BE2C (cell line): ENCODE results near the gene ADPRH.

Source experiments
- DNase-seq: peaks from one replicate; pipeline ENCODE4 v3.0.0-alpha.2; 2020
- H3K27me3 ChIP-seq: fragments of 250-450 bp; sonication (Bioruptor Pico); 2 replicates; pipeline ENCODE4 v1.5.1; 2020; ENCODE audit warnings: mild to moderate bottlenecking
- H3K36me3 ChIP-seq: fragments of 250-450 bp; sonication (Bioruptor Pico); 2 replicates; pipeline ENCODE4 v1.5.1; 2020; ENCODE audit warnings: mild to moderate bottlenecking
- H3K4me1 ChIP-seq: fragments of 250-450 bp; sonication (Bioruptor Pico); 2 replicates; pipeline ENCODE4 v1.5.1; 2020
- H3K4me3 ChIP-seq: 2 replicates; pipeline ENCODE4 v1.5.1; 2011; ENCODE audit warnings: low read depth, low read length
- H3K9me3 ChIP-seq: fragments of 250-450 bp; sonication (Bioruptor Pico); 2 replicates; pipeline ENCODE4 v1.5.1; 2020
- TF ChIP-seq, protein P1 (sequence below): IDR thresholded peaks from 2 replicates; pipeline ENCODE4 v1.5.1; 2012; ENCODE audit warnings: mild to moderate bottlenecking, low read depth, low read length

Gene ADPRH

DNA sequence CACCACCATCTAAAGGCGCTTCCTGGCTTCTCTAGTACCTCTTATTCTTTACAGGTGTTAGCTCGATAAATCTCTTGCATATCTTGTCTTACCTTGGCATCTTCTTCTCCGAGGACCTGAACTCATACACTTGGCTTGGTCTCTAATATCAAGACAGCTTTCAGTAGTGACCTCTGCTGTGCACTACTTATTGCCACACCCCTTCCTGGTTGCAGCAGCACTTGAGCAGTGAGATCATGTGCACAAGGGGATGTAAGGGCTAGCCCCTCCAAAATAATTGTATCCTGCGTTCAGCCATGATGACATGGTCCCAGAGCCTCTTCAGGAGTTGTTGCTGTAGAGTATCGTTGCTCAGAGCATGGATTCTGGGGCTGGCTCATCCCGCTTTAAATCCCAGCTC, 17.1 kb downstream of the ADPRH start:
- H3K4me3 ChIP-seq, result no peak overlapping the region

DNA sequence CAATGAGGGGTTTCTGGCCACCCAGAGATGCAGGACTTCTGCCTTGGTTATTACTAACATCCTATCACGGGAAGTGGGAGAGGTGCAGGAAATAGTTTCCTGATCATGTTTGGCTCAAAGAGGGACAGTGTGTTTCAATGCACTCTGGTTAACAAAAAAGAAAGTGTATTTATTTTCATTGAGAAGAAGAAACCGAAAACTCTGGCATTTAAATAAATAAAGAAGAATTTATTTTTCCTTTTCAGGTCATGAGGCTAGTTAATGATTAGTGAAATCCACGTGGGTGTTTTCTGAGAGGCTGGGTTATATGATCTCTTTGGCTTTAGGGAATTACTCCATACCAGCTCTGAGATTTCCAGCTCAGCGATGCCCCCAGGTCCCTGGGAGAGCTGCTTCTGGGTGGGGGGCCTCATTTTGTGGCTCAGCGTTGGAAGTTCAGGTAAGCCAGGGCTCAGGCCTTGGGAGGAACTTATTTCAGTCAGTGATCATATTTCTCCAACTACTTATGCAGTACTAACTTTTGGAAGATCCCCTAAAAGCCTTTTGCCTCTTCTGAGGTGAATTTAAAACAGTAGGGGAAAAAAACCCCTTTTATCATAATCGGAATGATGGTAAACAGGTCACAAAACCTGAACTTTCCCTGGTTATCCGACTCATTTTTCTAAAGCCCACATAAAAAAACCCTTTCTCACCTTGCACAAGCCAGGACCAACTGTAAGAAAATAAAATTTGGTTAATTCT, 18.4 kb downstream of the ADPRH start, which contains the start of gene PLA1A:
Gene PLA1A (plus strand): TSS at position 338 of the 741 bp plus-strand sequence. CDS start 29 bp downstream, at position 367.
- H3K9me3 ChIP-seq, result no peaks in the 10 kb centered on the region
- no peaks in the 10 kb centered on the region for H3K36me3 ChIP-seq
- TF ChIP-seq, protein P1, sequence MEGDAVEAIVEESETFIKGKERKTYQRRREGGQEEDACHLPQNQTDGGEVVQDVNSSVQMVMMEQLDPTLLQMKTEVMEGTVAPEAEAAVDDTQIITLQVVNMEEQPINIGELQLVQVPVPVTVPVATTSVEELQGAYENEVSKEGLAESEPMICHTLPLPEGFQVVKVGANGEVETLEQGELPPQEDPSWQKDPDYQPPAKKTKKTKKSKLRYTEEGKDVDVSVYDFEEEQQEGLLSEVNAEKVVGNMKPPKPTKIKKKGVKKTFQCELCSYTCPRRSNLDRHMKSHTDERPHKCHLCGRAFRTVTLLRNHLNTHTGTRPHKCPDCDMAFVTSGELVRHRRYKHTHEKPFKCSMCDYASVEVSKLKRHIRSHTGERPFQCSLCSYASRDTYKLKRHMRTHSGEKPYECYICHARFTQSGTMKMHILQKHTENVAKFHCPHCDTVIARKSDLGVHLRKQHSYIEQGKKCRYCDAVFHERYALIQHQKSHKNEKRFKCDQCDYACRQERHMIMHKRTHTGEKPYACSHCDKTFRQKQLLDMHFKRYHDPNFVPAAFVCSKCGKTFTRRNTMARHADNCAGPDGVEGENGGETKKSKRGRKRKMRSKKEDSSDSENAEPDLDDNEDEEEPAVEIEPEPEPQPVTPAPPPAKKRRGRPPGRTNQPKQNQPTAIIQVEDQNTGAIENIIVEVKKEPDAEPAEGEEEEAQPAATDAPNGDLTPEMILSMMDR, result no peak
- H3K4me3 ChIP-seq, result no peak within 1 kb of the TSS
- peaks cover 8% of the 10 kb centered on the region; the same call in 1 of the 2 replicates for H3K4me1 ChIP-seq
- no peaks in the 10 kb centered on the region for H3K27me3 ChIP-seq
- no peak for DNase-seq

More for the DNA sequence above, 17.1 kb downstream of the ADPRH start:
- Histone ChIP-seq H3K9me3 (no peaks in the 10 kb centered on the region), H3K27me3 (no peaks in the 10 kb centered on the region), H3K4me1 (peaks cover 8% of the 10 kb centered on the region; the same call in 1 of the 2 replicates), H3K36me3 (no peaks in the 10 kb centered on the region)
- TF ChIP-seq, protein P1, result no peak
- no peak for DNase-seq

DNA sequence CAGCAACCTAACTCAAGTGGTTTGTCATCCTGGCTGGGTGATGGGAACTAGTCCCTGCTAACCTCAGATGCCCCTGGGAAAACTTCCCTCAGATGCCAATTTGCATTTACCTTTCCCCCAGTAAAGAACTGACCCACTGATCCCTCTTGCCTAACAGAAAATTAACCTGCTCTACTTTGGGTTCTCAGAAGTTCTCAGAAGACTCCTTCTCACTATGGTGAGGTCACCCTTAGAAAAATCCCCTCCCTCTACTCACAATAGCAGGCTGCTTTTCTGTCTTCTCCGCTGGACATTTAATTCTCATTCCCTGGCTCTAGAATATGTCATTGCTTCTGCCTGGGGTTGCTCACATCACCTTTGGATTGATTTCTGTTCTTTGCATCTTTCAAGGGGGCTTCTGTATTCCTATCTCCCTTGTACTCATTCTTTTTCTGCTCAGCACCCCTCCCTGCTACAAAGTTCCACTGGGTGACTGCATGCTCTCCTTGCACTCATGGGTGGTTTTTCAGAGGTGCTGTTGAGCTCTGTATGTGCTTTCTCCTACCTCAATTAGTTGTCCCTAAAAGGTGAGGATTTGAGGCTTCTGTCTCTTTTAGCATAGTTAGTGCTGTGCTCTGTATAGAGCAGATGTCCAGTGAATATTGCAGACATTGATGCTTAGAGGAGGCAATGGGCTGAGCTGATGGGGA, 19.3 kb downstream of the ADPRH start:
- no peaks in the 10 kb centered on the region for H3K27me3 ChIP-seq
- TF ChIP-seq, protein P1, result no peak
- H3K36me3 ChIP-seq, result no peaks in the 10 kb centered on the region
- peaks cover 8% of the 10 kb centered on the region; the same call in 1 of the 2 replicates for H3K4me1 ChIP-seq
- DNase-seq, result no peak
- no peak overlapping the region for H3K4me3 ChIP-seq
- H3K9me3 ChIP-seq, result no peaks in the 10 kb centered on the region

DNA sequence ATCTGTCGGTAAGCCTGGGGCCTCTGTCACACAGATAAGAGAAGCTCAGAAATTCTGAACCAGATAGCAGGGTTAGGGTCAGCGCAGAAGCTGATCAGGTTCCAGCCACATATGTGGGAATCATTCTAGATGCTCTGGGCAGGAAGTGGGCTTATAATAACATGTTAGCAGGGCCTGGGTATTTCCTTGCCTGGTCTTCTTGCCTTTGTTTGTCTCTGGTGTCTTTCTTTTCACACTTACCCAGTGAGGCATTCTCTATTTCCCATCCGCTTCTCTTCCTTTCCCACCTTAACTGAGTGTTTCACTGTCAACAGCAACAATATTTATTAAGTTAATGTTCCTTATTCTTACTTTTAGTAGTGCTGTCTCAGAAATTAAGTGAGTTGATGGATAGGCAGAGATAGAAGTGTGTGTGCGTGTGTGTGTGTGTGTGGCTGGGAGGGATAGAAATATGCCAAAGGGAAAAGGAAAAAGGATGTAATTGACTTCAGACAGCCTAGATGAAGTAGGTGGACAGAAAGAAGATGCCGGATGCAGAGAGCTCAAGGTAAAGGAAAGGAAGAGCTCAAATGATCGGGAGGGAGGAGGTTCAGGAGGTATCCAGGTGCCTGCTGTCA, 20.4 kb downstream of the ADPRH start:
- no peaks in the 10 kb centered on the region for H3K36me3 ChIP-seq
- H3K4me3 ChIP-seq, result no peak overlapping the region
- no peaks in the 10 kb centered on the region for H3K27me3 ChIP-seq
- no peaks in the 10 kb centered on the region for H3K9me3 ChIP-seq
- TF ChIP-seq, protein P1, result no peak
- H3K4me1 ChIP-seq, result peaks cover 8% of the 10 kb centered on the region; the same call in 1 of the 2 replicates
- no peak for DNase-seq

GRCh38 chr3:119600732-119601131, 21.4 kb downstream of the ADPRH start:
- no peaks in the 10 kb centered on the region for H3K27me3 ChIP-seq
- TF ChIP-seq, protein P1, result peak; percentile 80
- DNase-seq, result peak; percentile 69
- H3K9me3 ChIP-seq, result no peaks in the 10 kb centered on the region
- no peaks in the 10 kb centered on the region for H3K36me3 ChIP-seq
- H3K4me3 ChIP-seq, result no peak overlapping the region
- peaks cover 5% of the 10 kb centered on the region; the same call in 1 of the 2 replicates for H3K4me1 ChIP-seq
